GM18867 (cell line): Measurements from ENCODE around the gene BHLHE23.
A peak's percentile ranks its signal among the peaks of the same experiment; 100 is the strongest.

ENCODE experiments used
- ATAC-seq: cut with Tn5 transposase; IDR thresholded peaks from one replicate; pipeline ENCODE4 v1.9.1; 2021; ENCODE audit warnings: mild to moderate bottlenecking, moderate library complexity; ENCODE audit not compliant: unreplicated experiment

BHLHE23 gene

DNA sequence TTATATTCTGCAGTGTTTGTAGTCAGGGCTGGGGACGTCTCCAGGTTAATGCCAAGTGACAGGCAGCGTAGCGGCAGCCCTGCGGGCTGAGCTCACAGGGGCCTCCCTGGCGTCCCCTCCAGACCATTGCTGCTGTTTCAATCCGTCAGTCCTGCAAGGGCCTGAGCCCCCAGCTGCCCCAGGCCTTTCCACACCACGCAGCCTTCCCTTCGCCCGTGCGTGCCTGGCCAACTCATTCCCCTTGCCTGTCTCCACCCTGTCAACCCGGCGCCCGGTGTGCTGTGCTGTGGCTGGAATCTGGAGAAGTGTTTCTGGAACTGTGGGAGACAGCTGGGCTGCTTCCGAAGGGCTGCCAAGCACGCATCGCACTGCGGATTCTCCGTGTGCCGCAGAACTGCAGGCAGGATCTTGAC, 11.9 kb downstream of the BHLHE23 start:
- ATAC-seq = no peak

DNA sequence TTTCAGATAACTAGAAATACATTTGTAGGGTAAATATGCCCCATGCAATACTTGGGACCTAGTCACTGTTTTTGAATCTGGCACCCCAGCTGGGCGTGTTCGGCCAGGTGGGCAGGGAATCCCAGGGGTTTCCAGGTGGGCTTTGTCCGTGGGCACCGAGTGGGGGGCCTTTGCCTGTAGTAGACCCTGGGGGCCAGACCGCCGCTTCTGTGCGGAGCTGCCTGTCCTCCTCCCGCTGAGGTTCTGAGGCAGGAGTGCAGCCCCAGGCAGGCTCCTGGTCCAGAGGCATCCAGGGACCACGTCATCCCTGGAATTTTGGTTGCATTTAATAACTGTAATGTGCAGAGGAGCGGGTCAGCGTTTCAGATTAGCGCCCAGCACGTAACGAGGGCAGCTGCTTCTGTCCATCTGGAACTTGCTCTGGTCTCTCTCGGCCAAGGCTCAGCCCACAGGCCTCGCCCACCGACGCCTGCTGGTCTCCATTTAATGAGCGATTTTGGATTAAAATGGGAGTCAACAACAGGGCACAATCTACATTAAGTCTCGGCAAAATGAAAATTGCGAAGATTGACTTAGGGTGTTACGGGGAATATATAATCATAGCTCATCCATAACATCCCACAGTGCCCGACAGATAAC, 12.8 kb downstream of the BHLHE23 start:
- no peak for ATAC-seq

DNA sequence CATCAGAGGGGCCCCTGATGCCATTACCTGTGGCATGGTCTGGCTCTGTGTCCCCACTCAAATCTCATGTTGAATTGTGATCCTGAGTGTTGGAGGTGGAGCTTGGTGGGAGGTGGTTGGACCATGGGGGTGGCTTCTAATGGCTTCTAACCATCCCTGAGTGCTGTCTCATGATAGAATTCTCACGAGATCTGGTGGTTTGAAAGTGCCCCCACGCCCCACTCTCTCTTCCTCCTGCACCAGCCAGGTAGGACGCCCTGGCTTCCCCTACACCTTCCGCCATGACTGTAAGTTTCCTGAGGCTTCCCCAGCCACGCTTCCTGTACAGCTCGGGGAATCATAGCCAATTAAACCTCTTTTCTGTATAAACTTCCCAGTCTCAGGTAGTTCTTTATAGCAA, 14.9 kb downstream of the BHLHE23 start:
- ATAC-seq = no peak

DNA sequence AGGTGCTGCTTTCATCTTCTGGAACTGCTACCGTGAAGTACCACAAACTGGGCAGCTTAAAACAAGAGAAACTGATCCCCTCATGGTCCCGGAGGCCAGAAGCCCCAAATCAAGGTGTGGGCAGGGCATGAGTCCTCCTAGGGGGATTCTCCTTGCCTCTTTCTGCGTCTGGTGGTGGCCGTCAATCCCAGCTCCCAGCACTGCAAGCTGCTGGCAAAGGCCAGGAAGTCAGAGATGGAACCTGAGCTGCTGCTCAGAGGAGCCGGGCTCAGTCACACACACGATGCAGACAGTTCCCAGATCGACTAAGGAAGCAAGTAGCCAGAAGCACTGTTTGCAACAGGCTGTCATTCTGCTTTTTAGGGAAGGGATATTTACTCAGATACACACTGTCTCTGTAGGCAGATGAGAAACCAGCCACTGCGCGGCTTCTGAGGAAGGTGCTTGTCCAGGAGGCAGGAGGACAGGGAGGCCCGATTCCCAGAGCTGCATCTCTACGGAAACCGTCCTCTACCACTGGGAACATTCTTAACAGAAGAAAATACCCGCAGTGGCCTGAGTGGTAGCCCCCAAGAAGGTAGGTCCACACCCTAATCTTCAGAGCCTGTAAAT, 15.5 kb downstream of the BHLHE23 start:
- ATAC-seq = no peak

DNA sequence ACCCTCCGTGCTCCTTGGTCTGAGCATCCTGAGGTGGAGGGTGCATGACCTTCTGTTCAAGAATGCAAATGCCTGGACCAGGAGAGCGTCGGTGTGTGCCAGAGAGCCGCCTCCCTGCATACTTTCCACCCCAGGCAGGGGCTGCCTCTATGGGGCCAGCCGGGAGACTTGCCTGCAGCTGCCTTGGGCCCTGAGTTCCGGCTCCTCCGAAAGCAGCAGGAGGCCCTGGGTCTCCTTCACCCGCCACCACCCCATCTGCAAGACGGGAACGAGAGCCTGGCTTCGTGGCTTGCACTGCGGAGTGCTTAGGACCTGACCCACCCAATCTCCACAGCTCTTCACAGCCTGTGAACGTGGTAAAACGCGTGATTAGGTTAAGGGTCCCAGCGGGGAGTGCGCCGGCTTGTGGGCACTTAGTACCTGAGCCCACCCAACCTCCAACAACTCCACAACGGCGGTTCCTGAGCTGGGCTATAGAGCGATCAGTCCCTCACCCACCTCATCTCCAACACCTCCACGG, 16.4 kb downstream of the BHLHE23 start:
- ATAC-seq = no peak

DNA sequence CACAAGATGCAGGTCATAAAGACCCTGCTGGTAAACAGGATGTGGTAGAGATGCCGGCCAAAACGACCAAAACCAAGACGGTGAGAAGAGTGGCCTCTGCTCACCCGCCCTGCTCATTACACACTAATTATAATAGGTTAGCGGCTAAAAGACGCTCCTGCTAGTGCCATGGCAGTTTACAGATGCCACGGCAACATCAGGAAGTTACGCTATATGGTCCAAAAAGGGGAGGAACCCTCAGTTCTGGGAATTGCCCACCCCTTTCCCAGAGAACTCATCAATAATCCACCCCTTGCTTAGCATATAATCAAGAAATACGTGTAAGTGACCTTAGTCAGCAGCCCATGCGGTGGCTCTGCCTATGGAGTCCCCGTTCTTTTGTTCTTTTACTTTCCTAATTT, 17.6 kb downstream of the BHLHE23 start:
- ATAC-seq = no peak

DNA sequence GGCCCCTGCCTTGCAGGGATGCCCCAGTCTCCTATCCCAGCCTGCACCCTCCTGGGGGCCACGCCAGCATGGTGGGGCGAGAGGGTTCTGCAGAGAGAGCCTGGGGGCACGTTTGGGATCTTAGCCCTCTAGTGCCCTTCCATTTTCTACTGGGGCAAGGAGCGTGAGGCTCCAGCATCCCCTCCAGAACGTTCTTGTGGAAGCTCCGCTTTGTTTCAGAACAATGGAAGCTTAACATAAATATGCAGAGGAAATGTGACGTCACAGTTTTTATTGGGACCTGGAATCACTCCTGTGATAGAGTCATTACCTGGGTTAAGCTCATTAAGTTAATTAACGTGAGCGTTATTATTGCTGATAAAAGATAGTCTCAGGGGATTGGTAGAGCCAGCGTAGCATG, 19.6 kb downstream of the BHLHE23 start:
- no peak for ATAC-seq

DNA sequence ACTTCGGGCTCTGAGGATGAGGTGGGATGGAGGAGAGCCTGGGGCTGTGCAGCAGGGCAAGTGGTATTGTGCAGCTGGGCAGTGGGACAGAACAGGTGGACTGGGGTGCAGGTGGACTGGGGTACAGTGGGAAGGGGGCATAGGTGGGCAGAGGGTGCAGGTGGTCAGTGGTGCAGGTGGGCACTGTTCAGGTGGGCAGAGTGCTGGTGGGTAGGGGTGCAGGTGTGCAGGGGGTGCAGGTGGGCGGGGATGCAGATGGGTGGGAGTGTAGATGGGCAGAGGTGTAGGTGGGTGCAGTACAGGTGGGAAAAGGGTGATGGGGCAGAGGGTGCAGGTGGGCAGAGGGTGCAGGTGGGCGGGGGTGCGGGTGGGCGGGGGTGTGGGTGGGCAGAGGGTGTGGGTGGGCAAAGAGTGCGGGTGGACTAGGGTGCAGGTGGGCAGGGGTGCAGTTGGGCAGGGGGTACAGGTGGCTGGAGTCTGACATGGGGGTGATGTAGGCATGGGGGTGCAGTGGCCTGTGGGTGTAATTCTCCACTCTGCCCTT, 20.4 kb downstream of the BHLHE23 start:
- ATAC-seq = no peak

DNA sequence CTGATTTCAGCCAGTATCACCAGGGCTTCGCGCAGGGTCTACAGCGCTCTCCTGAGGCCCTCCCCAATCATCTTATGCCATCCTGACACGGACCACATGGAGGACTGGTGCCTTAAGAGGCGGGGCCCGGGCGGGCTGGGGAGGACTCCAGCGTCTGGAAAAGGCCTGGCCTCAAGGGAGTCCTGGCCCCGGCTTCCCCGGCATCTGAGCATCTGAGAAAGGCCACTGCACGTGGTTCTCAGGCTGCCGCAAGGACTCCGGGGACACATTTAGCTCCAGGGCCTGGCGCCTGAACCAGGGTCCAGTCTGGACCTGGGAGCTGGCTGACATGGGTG, 21.4 kb downstream of the BHLHE23 start:
- no peak for ATAC-seq

DNA sequence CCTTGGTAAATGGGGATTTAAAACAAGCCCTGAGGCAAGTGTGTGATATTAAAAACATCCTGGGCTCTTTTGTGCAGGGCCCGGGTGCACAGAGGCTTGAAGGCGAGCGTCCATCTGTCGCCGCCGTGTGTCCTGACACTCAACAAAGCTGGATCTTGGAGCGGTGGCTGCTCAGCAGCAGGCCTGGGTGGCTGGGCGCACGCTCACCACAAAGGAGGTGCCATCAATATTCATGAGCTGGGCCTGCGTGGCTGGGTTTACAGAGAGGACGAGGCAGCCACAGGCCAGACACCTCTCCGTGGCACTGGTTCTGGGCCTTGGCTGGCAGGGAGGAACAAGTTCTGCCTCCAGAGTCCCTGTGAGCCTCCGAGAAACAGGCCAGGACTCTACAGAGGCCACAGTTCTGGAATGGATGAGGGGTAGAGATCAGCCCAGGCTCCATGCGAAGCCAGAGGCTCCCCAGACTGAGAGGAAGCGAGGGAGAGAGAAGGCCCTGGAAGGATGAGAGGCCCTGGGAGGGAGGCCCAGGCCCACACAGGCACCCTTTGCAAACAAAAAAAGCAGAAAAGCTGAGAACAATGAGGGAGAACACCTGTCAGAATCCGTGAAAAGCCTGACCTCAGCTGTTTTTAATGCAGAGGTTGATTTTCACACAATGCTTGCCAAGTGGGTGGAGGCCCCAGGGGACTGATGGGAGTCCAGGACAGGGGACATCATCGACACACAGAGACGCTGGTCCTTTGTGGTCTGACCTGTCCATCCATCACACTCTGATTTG, 21.9 kb downstream of the BHLHE23 start:
- ATAC-seq = no peak

DNA sequence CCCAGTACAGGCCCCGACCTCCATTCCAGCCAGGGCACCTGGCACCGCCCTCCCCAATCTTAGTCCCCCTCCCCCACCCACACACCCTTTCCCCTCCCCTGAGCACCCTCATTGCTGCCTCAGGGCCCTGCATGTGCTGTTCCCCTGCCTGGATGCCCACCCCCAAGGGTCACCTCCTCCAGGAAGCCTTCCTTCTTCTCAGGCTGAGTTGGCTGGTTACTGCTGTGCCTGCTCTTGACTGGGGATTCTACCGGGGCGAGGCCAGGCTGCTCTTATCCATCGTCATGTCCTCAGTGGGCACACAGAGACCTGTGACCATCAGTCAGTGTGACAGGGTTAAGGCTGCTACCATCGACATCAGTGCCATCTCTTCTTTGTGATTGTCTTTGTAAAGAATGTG, 23.6 kb downstream of the BHLHE23 start:
- ATAC-seq = no peak

DNA sequence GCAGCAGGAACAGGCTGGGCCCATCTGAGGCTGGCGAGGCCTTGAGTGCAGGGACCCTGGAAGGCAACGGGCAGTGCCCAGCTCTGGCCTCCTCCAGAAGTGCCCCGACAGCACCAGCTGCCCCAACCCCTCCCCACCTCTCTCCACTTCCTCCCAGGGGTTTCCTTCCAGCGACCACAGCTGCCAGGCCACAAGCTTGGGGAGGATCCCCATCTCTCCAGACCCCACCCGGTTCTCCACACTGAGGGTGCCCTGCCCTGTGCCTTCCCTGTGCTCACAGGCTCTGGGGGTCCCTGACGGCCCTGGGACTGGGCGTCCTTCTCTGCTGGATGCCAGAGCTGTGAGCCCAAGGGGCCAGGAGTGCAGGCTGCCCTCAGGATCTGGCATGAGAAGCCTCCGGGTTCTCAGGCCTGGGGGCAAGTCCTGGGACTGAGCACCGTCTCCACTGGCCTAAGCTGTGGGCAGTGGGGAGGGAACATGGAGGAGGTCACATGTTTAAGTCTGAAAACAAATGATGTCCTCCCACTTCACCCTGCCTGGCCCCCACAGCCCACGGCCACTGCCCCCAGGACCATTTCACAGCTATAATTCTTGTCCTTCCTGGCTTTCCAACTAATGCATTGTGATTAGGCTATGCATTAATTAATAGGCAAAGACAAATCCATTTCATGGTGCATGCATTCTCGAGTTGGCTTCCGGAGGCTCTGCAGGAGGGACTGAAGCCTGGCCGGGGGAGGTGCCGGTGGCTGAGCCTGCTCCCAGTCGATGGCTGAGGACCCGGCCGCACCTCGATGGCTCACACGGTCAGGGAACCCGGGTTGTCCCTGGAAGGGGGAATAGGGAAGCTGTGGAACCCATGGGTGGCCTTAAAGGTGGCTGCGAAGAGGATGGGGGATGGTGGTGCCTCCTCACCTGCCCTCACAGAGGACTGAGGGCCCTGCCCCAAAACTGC, 24.4 kb downstream of the BHLHE23 start:
- ATAC-seq = no peak

DNA sequence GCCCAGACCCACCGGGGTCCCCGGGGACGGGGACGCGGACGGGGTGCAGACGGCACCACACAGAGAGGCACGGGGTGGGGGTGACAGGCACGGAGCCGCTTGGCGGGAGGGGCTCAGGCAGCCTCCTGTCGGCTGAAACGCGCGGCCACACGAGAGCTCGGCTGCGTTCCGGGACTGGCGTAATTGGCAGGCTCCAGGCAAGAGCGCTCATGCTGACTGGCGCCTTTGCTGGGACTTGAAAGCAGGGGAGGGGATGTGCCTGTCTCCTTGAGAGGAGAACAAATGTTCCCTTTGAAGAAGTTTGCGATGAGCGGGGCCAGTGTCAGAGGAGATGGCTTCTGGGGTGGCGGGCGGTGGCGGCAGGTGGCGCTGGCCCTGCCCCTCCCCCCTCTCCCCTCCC, 25.8 kb downstream of the BHLHE23 start:
- ATAC-seq = no peak

DNA sequence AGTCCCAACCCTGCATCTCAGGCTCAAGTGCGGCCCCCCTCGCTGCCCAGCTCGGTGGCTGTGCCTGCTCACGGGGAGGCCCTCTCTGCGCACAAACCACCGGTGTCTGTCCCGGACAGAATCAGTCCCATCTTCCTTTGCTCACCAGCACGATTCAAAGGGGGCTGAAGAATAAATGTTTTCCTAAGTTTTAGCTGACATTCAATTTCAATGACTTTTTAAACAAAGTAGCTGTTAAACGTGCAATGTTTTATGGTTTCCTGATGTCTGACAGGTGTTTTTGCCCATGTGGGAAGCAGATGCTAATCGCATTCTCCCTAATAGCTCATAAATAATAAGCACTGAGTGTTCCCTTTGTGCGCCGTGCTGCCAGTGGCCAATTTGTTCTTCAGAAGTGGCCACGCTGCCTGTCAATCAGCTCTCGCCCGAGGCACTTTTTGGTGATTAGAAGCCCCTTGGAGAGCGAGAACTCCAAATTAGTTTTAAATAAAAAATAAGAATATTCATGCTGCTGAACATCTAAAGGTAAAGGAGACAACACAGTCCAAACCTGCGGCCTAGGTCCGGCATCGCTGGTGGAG, 26.3 kb downstream of the BHLHE23 start:
- ATAC-seq = no peak

DNA sequence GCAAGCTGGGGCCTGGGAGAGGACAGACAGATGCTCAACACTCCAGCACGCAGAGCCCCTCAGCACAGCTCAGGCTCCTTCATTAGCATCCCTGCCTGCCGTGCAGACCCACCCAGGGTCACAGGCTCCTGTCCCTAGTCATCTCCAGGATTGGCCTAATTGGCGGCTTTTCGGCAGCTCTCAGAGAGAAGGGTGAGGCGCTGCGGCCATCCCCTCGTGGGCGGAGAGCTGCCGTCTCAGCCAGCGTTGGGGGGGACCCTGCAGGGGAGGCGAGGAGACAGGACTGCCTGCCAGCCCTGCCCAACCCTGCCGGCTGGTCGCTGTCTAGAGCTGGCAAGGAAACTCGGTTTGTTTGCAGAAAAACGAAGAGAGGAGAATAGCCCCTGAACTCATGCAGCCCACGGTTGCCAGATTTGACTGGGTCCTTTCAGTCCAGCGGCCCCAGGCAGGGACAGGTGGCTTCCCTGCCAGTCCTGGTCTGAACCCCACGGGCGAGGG, 26.8 kb downstream of the BHLHE23 start:
- ATAC-seq = no peak

DNA sequence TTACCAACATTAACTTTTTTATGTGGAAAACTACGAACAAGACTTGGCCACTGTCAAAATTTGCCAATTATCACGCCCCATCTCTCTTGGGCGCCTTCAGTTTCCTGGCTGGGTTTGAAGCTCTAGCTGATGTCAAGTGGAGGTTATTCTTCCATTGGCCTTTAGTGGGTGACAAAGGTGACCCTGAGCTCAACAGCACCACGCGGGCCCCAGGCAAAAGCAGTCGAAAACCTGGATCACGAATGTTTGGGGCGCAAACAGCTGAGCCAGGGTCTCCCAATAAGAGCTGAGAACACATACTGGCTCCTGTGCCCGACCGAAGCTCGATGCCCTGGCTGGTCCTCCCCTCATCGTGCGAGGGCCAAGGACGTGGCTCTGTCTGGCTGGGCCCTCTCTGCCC, 27.5 kb downstream of the BHLHE23 start:
- ATAC-seq = no peak

DNA sequence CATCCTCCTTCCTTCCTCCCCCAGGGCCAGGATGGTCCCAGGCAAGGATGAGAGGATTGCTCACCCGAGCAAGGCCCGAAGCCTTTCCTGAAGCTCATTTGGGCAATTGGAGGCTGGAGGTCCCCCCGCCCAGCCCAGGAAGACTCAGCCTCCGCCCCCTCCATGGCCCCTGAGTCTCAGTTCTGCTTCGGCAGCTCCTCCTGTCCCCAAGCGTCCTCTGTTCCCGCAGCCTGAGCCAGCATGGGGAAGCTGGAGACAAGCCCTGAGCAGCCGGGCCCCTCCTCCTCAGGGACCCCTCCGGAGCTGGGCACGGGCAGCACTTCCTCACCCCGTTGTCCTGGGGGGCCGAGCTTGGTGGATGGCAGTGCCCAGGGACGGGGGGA, 28.2 kb downstream of the BHLHE23 start:
- ATAC-seq = no peak

DNA sequence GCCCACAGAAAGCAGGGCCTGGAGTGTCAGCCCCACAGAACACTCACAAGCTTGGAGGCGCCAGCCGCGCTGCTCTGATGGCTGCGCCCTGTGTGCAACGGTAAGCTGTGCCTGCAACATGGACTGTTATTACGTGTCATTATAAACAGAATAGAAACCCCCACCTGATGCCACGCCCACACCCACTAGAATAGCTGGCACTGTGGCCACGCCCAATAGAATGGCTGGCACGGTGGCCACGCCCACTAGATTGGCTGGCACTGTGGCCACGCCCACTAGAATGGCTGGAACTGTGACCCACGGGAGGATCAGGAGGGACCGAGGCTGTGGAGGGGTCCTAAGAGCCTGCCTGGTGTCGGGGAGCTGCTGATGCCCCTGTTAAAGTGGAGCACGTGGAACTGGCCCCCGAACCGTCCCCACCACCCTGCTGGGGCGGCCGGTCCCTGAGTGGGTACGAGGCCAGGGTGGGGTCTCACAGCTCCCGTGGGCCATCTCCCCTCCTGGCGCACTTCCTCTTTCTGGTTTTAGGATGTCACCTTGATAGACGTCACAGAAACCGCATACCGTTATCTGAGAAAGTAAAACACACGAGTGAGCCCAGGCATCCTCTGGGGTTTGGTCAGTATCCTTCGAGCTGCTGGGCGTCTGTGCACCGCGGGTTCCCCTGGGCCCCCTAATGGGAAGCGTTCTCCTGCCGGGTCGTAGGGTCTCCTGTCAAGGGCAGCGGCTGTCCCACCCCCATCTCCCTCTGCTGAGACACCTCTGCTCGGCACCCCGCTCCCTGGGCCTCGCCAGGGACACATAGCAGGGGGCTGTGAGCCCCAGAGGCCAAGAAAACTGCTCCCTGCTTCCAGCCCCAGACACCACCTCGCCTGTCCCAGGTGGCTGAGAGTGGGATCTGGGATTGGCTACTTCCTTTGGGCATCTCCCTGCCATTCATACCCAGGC, 28.9 kb downstream of the BHLHE23 start:
- peak; percentile 58 for ATAC-seq

DNA sequence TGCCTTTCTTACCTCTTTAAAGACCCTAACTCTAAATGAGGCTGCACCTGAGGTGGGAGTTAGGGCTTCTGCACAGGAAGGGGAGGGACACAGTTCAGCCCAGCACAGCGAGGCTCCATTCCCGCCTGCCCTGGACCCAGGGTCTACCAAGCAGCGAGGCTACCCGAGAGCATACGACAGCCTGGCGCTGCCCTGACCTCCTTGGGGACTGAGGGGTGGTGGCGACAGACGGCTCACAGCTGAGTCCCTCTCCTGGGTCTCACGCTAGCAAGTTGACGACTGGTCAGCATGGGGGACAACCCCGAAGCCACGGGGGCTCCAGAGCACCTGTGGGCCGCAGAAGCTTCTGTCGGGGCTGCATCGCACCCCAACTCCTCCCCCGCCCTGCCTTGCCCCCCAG, 29.9 kb downstream of the BHLHE23 start:
- no peak for ATAC-seq
